SU-DHL-6 (cell line): ENCODE data around the gene CPLX1.

Experiments used
- CTCF ChIP-seq: fragments of 200-600 bp; sonication (generic); IDR thresholded peaks from one replicate; pipeline ENCODE4 v1.5.1; 2017; ENCODE audit warnings: antibody characterized with exemption, mild to moderate bottlenecking, low read length, moderate library complexity; ENCODE audit not compliant: insufficient read depth, poor library complexity, severe bottlenecking
- EZH2phosphoT487 ChIP-seq: fragments of 200-600 bp; sonication (generic), shearing (Covaris generic); conservative IDR thresholded peaks from 2 replicates; pipeline ENCODE4 v1.6.1; 2018; ENCODE audit warnings: mild to moderate bottlenecking, antibody characterized with exemption, low read length, moderate library complexity, mixed read lengths

- TF ChIP-seq CTCF (no peak), EZH2phosphoT487 (no peak)
Observed at GRCh38 chr4:735583-735982, 90.3 kb downstream of the CPLX1 start.
